OCI-LY7 (cell line): ENCODE results near the gene SNX6. TPM values are rescaled to one million over a fixed set of nuclear protein-coding genes. Genes with fewer than 3 reads are reported as not detected.

Experiments
- BruUV-seq: library from RNA; stranded (reverse); fragments of 400-500 nt; replicated peaks from 2 replicates; lab custom pipeline; 2021; lab: Mats Ljungman, UMichigan
- CTCF ChIA-PET: fragments of 300-600 bp; sonication (Branson Sonifier 250); formaldehyde crosslinking; loops from one replicate; lab custom pipeline; 2022; ENCODE audit warnings: antibody characterized with exemption; ENCODE audit not compliant: unreplicated experiment; lab: Charles Lee
- POLR2A ChIA-PET: fragments of 300-600 bp; sonication (Branson Sonifier 250); formaldehyde crosslinking; loops from one replicate; lab custom pipeline; 2022; ENCODE audit warnings: antibody characterized with exemption; lab: Charles Lee
- DNase-seq: peaks from one replicate; pipeline ENCODE4 v3.0.0-alpha.2; 2015; ENCODE audit warnings: low spot score
- H2AFZ ChIP-seq: fragments of 200-600 bp; sonication (generic), shearing (Covaris generic); 2 replicates; pipeline ENCODE4 v1.6.1; 2014; ENCODE audit warnings: mild to moderate bottlenecking, antibody characterized with exemption, low read length, moderate library complexity
- H3K27ac ChIP-seq: fragments of 200-600 bp; sonication (generic); 2 replicates; pipeline ENCODE4 v1.5.1; 2014; ENCODE audit warnings: mixed run types, low read depth, mild to moderate bottlenecking, moderate library complexity, low read length, inconsistent platforms; ENCODE audit not compliant: poor library complexity, severe bottlenecking
- H3K36me3 ChIP-seq: fragments of 200-600 bp; sonication (generic); 2 replicates; pipeline ENCODE4 v1.6.1; 2014; ENCODE audit warnings: mild to moderate bottlenecking, antibody characterized with exemption, low read length, moderate library complexity, mixed read lengths; ENCODE audit not compliant: insufficient read depth
- H3K4me1 ChIP-seq: fragments of 200-600 bp; sonication (generic); 2 replicates; pipeline ENCODE4 v1.5.1; 2014; ENCODE audit warnings: mild to moderate bottlenecking, low read length; ENCODE audit not compliant: insufficient read depth, poor library complexity, severe bottlenecking
- H3K4me2 ChIP-seq: fragments of 200-600 bp; sonication (generic); 2 replicates; pipeline ENCODE4 v1.6.1; 2014; ENCODE audit warnings: mild to moderate bottlenecking, low read length
- H3K4me3 ChIP-seq: fragments of 200-600 bp; sonication (generic); 2 replicates; pipeline ENCODE4 v1.5.1; 2014; ENCODE audit warnings: mild to moderate bottlenecking, low read depth, low read length; ENCODE audit not compliant: poor library complexity, severe bottlenecking
- H3K79me2 ChIP-seq: fragments of 200-600 bp; sonication (generic); 2 replicates; pipeline ENCODE4 v1.6.1; 2016; ENCODE audit warnings: low read depth, mild to moderate bottlenecking, low read length, moderate library complexity, mixed read lengths; ENCODE audit not compliant: insufficient read depth
- H3K9me2 ChIP-seq: fragments of 200-600 bp; sonication (generic); 2 replicates; pipeline ENCODE4 v1.6.1; 2016; ENCODE audit warnings: mild to moderate bottlenecking, low read length, mixed read lengths; ENCODE audit not compliant: insufficient read depth
- H3K9me3 ChIP-seq: fragments of 200-600 bp; sonication (generic); 2 replicates; pipeline ENCODE4 v1.6.1; 2014; ENCODE audit warnings: mild to moderate bottlenecking, mixed run types, low read length, mixed read lengths
- H4K20me1 ChIP-seq: fragments of 200-600 bp; sonication (generic); 2 replicates; pipeline ENCODE4 v1.6.1; 2014; ENCODE audit warnings: mild to moderate bottlenecking, antibody characterized with exemption, low read length, moderate library complexity, mixed read lengths; ENCODE audit not compliant: insufficient read depth
- CTCF ChIP-seq: fragments of 200-600 bp; sonication (generic); conservative IDR thresholded peaks from 2 replicates; pipeline ENCODE4 v1.5.1; 2014; ENCODE audit warnings: mild to moderate bottlenecking, antibody characterized with exemption, low read length, moderate library complexity, mixed read lengths
- EZH2phosphoT487 ChIP-seq: fragments of 200-600 bp; sonication (generic); IDR thresholded peaks from 2 replicates; pipeline ENCODE4 v1.6.1; 2018; ENCODE audit warnings: low read depth, borderline replicate concordance, mild to moderate bottlenecking, mixed run types, antibody characterized with exemption, low read length, moderate library complexity, mixed read lengths
- intact Hi-C: fragments of 100-400 bp; cut with micrococcal nuclease; formaldehyde crosslinking; loops from one replicate; pipeline ENCODE4 v1.10.0; 2022; ENCODE audit not compliant: unreplicated experiment
- total RNA-seq, 2 experiments: library from RNA; depleted of rRNA in 1 of 2; stranded (reverse); fragments of >200 nt in 1 of 2; shearing (Covaris generic) in 1 of 2; gene quantifications; 2 replicates each; pipeline ENCODE4 v1.2.3, GENCODE V29; 2014 to 2022

Gene SNX6
- total RNA-seq, 2 experiments from 2014 or later: 33.4 to 57.6 TPM

DNA sequence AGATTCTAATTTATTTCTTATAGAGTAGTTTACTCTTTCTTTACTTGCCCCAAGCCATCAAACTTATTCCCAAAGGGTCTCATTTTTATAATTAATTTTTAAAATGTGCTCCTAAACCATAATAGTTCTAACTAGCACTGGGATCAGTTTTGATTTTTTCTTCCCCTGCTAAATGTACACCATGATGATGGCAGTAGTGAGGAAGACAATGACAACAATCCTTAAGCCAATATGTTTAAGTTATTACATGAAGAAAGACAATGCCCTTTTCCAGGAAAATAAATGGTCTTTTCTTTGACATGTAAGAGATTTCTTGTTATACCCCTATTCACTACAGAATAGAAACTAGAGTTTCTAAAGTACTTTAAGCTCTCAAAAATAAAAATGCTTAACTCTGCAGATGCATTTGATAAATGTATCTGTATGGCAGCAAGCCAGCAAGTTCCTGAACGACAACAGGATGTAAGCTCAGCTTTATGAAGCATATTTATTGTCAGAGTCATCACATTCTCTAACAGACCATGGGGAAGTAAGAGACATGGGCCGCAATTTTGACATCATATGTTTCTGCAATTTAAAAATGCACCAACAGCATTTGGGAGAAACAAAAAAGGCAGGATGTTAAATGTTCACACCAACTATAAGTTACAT is 36.0 kb upstream of the SNX6 start:
- ChIA-PET POLR2A (interaction anchor here (0.6 kb wide), 1 partner anchor 35 kb away, joined by 3 read pairs; no protein-coding TSS in a partner anchor), CTCF (no interaction called here)
- no peaks in the 10 kb centered on the region for H3K9me3 ChIP-seq
- H3K4me1 ChIP-seq: peaks cover 18% of the 10 kb centered on the region
- no peak overlapping the region for H3K4me3 ChIP-seq
- no peak for TF ChIP-seq EZH2phosphoT487
- TF ChIP-seq CTCF: no peak
- BruUV-seq: no TSS peak
- H3K9me2 ChIP-seq: no peaks in the 10 kb centered on the region
- no peak overlapping the region for H3K27ac ChIP-seq
- intact Hi-C loops: no loop called here
- no peaks in the 10 kb centered on the region for H3K36me3 ChIP-seq
- no peaks in the 10 kb centered on the region for H4K20me1 ChIP-seq
- H3K79me2 ChIP-seq: no peaks in the 10 kb centered on the region
- DNase-seq: peak; percentile 15
- H2AFZ ChIP-seq: peak overlapping the region; percentile 77
- H3K4me2 ChIP-seq: no peak overlapping the region

DNA sequence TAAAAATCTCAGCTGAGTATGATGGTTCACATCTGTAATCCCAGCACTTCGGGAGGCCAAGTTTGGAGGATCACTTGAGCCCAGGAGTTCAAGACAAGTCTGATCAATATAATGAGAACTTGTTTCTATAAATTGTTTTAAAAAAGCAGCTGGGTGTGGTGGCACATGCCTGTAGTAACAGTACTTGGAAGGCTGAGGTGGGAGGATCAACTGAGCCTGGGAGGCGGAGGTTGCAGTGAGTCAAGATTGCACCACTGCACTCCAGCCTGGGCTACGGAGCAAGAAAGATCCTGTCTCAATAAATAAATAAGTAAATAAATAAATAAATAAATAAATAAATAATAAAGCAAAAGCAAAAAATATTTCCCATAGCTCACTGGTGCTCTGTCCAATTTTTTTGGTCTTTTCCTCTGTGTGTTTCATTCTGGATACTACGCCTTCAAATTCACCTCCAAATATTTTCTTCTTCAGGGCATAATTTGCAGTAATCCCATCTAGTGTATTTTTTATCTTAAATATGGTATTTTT is 32.7 kb upstream of the SNX6 start:
- Histone ChIP-seq H3K4me1 (peaks cover 7% of the 10 kb centered on the region), H3K36me3 (no peaks in the 10 kb centered on the region), H3K79me2 (no peaks in the 10 kb centered on the region), H3K4me2 (no peak overlapping the region), H4K20me1 (no peaks in the 10 kb centered on the region), H3K9me2 (no peaks in the 10 kb centered on the region), H3K27ac (no peak overlapping the region), H2AFZ (no peak overlapping the region), H3K9me3 (no peaks in the 10 kb centered on the region), H3K4me3 (no peak overlapping the region)
- no peak for DNase-seq
- intact Hi-C loops: no loop called here
- ChIA-PET CTCF (no interaction called here), POLR2A (interaction anchor here (0.8 to 1.8 kb wide), 2 partner anchors 19 to 22 kb away, joined by 5 to 6 read pairs; no protein-coding TSS in a partner anchor)
- TF ChIP-seq CTCF: no peak
- TF ChIP-seq EZH2phosphoT487: no peak
- no TSS peak for BruUV-seq

DNA sequence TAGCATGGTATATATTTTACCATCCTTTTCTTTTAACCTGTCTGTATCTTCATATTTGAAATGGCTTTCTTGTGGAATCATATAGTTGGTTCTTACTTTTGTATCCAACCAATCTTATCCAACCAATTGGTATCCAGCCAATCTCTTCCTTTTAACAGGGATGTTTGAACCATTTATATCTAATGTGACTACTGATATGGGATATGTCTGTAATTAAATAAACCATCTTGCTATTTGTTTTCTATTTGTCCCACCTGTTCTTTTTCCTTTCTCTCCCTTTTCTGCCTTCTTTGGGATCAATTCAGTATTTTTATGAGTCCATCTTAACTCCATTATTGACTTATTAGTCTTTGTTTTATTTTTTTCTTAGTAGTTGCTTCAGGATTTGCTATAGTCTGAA is 30.8 kb upstream of the SNX6 start:
- Histone ChIP-seq H3K79me2 (no peaks in the 10 kb centered on the region), H3K4me3 (no peak overlapping the region), H3K4me2 (no peak overlapping the region), H3K4me1 (peaks cover under 1% of the 10 kb centered on the region), H2AFZ (no peak overlapping the region), H3K9me3 (no peaks in the 10 kb centered on the region), H3K36me3 (no peaks in the 10 kb centered on the region), H4K20me1 (no peaks in the 10 kb centered on the region), H3K27ac (no peak overlapping the region), H3K9me2 (no peaks in the 10 kb centered on the region)
- POLR2A ChIA-PET: no interaction called here
- CTCF ChIA-PET: no interaction called here
- intact Hi-C loops: no loop called here
- TF ChIP-seq EZH2phosphoT487: no peak
- TF ChIP-seq CTCF: no peak
- DNase-seq: no peak
- no TSS peak for BruUV-seq
